ENCODE measurements around the gene GRK3.

The GRK3 gene

DNA sequence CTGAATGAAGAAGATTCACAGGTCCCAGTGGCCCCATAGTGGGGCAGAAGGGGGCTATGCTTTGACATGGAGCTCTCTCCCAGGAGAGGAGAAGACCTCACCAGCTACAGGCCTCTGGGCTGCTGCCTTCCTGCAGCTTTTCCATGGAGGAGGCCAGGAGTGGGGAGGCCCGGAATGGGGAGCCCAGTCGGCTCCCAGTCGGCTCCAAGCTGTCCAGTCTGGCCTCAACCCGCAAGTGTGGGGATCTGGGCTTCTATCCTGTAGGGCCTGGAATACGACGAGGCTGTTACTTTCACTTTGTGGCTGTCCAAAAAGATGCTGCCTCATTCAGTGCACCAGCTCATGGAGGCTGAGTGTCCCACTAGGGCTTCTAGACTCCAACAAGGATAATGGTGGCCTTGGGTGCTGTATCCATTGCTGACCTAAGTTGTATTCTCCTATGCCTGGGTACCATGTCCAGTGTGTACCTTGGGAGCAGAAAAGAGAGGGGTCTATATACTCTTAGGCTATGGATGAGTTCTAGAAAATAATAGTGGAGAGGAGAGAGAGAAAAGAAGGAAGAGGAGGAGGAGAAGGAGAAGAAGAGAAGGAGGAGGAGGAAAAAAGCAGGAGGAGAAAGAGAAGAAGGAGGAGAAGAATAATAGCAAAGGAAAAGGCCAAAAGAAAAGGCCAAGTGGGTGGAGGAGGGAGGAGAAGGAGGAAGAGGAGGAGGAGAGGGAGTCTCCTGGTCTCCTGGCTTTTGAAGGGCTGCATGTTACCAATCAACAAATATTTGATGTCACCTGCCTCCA is 178.6 kb downstream of the GRK3 start:
- DNase-seq = no peak

DNA sequence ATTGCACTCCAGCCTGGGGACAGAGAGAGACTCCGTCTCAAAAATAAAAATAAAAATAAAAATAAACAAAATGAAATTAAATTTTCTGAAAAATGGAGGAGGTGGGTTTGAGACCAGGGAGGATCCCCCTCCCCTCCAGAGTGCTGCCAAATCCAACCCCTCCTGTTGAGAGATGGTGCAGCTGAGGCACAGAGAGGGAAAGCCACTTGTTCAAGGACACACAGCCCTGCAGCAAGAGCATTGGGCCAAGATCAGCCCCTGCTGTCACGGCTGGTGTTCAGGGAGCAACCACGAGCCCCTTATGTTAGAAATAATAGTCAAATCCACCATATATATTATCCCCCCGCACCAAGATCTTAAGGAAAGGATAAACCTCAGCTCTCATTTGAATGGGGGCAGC is 180.2 kb downstream of the GRK3 start:
- no peak for DNase-seq

- no peak for DNase-seq
Measured at GRCh38 chr22:25745341-25746011, 181.0 kb downstream of the GRK3 start.

GRCh38 chr22:25746012-25746373 is 181.5 kb downstream of the GRK3 start:
- DNase-seq = no peak

DNA sequence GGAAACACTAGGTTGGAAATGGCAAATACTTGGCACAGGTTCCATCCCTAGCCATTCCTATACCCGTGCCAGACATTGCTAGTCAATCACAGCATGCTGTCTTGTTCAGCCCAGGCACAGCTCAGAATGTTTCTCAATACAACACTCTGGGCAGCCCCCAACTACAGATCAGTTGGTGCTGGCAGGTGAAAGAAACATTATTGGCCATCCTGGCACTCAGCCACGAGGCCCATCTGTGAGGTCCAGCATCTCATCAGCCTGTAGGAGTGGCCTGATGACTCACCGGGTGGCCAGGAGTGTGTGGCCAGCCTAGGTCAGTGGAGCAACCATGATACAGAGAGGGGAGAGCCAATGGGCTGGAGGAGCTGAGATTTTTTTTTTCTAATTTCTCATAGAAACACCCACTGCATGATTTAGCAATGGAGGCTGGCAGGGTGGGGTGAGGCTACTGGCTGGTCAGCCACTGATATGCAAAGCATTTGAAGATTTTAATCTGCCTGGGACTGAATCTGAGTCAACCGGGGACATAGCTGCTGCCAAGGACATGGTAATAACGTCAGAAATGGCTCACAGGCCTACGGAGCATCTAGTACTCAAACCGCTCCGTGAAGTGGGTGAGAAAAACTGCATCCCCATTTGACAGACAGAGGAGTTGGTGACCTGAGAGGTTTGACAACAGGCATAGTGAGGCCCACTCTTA is 182.9 kb downstream of the GRK3 start:
- DNase-seq = peak; percentile 69

- no peak for DNase-seq
Measured at GRCh38 chr22:25748140-25748539, 183.7 kb downstream of the GRK3 start.

GRCh38 chr22:25748704-25749103 is 184.2 kb downstream of the GRK3 start:
- no peak for DNase-seq

DNA sequence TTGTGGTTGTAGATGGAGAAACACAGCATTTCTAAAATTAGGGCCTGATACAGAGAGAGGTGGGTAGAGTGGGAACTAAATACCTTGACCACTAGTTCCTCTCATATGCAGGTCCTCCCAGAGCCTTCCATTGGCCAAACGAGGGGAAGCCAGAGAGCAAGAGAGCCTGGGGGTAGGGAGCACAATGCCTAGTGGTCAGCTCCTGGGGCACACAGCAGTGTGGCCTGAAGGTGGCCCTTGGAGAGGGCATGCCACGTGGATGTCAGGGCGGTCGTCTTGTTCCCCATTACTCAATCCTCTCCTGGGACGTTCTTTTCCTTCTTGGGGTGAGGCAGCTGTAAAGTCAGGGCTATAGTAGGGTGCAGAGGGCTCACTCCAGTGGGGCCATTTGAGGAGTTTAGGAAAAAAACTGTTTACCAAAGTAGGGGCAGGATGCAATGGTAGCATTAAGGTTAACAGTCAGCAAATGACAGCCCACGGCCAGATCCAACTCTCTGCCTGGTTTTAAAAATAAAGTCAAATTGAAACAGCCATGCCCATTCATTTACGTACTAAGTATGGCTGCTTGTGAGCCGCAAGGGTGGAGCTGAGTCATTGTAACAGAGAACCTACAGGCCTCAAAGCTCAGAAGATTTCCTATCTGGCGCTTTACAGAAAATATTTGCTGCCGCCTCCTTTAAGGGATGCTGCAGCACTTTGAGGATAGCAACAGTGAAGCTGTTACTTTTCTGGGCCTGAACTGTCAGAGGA is 185.1 kb downstream of the GRK3 start:
- no peak for DNase-seq

- DNase-seq = no peak
Measured at GRCh38 chr22:25750569-25751173, 186.2 kb downstream of the GRK3 start.

DNA sequence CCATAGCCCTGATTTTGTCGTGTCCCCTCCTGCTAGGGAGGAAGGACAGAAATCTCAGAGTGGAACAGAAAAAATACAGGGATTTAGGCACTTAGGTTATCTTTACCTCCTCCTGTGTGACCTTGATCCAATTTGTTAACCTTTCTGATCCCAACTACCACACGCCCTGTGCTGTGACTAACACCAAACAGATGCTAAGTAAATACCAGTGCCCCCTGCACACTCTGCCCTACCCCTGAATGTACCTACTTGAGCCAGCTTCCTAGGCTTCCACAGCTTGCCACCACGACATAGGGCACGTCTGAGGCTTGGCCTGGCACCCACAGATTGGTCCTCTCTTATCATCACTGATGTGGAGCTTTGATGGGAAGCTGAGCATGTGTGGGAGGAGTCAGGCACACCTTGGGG is 186.7 kb downstream of the GRK3 start:
- no peak for DNase-seq

GRCh38 chr22:25752615-25753214 is 188.2 kb downstream of the GRK3 start:
- no peak for DNase-seq

- DNase-seq = no peak
Measured at GRCh38 chr22:25753252-25753651, 188.8 kb downstream of the GRK3 start.

DNA sequence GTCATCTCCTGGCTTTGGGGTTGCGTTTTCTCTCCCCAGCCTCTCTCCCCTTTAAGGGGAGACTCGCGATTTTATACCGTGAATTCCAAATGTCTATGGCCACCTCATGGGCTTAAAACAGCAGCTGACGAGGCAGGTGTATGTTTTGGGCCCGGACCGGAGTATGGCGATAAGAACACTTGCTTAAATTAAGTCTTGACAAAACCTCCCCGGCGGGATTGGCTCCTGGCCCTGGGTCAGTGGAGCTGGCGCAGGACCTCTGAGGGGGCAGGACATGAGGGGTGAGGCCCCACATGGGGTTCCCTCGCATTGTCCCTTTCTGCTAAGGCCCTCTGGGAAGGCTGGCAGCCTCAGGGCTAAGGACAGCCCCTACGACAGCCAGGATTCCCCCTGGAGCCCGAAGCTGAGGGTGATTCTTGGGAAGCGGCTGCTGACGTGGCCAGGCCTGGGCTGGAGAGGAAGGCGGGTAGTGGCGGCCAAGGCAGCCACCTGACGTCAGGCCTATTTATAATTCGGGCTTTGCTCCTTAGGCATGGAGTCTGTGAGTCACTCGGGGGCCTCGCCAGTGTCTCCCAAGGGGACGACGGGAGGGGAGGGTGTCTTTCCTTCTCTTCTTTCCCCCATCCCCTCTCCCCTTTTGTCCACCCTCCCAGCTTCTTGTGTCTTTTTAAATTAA is 190.2 kb downstream of the GRK3 start:
- DNase-seq = peak; percentile 72

GRCh38 chr22:25757686-25758085 is 193.2 kb downstream of the GRK3 start:
- no peak for DNase-seq

DNA sequence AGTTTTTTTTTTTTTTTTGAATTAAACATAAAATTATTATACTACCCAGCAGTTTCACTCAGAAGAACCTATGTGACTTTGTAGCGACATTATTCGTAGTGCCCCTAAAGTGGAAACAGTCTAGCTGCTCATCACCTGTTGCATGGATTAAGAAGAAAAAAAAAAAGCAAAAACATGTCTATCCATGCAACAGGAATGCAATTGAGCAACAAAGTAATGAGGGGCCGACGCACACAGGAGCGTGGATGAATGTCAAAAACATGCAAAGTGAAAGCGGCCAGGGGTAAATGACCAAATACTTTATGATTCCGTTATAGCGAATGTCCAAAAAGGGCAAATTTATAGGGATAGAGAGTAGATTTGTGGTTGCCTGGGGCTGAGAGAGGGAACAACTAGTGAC is 193.8 kb downstream of the GRK3 start:
- no peak for DNase-seq

GRCh38 chr22:25759825-25760231 is 195.4 kb downstream of the GRK3 start:
- peak; percentile 62 for DNase-seq

GRCh38 chr22:25760294-25760693 is 195.8 kb downstream of the GRK3 start:
- DNase-seq = no peak

GRCh38 chr22:25760848-25761595 is 196.5 kb downstream of the GRK3 start:
- no peak for DNase-seq

DNA sequence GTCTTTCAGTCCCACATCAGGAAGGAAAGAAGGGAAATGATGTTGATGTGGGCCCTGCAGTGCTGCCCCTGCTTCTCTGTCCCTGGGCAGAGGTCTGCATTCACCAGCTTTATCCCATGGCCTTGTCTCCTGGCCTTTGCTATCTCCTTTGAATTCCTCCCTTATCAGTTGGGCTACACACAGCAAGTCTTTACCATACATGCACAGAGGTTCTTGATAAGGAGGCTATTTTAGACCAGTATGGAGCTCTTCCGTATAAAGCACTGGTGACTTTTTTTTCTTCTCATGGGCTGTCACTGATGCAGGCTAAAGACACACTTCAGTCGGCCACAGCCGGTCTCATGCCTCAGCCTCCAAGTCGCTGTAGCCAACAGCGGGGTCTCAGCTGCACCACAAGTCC is 197.7 kb downstream of the GRK3 start:
- DNase-seq = no peak

GRCh38 chr22:25763239-25763777 is 198.8 kb downstream of the GRK3 start:
- no peak for DNase-seq

All from HCEC 1CT (cell line).